GM19239 (cell line): ENCODE results near the gene EEFSEC.

Experiments
- DNase-seq: peaks from one replicate; pipeline ENCODE4 v3.0.0; 2011; ENCODE audit warnings: low spot score; ENCODE audit not compliant: insufficient read length
- FAIRE-seq: peaks from 2 replicates; lab custom pipeline; 2011; peaks lifted over from hg19 to GRCh38; lab: Jason Lieb, UNC

The EEFSEC gene

GRCh38 chr3:128399221-128399915 is 246.1 kb downstream of the EEFSEC start:
- no peak for DNase-seq
- FAIRE-seq: no peak

GRCh38 chr3:128400671-128401070 is 247.4 kb downstream of the EEFSEC start:
- no peak for FAIRE-seq

GRCh38 chr3:128402319-128402718 is 249.0 kb downstream of the EEFSEC start:
- no peak for DNase-seq
- FAIRE-seq: no peak

More at GRCh38 chr3:128400671-128401070, 247.4 kb downstream of the EEFSEC start:
- no peak for DNase-seq

- DNase-seq (no peak), FAIRE-seq (no peak)
Observed at GRCh38 chr3:128402998-128403397, 249.7 kb downstream of the EEFSEC start.

- DNase-seq (no peak), FAIRE-seq (no peak)
Observed at GRCh38 chr3:128404276-128405068, 251.2 kb downstream of the EEFSEC start.

- no peak for FAIRE-seq
Observed at GRCh38 chr3:128405554-128406277, 252.4 kb downstream of the EEFSEC start.

GRCh38 chr3:128407247-128407646 is 254.0 kb downstream of the EEFSEC start:
- no peak for DNase-seq
- no peak for FAIRE-seq

More at GRCh38 chr3:128405554-128406277, 252.4 kb downstream of the EEFSEC start:
- no peak for DNase-seq

GRCh38 chr3:128408012-128408692 is 254.9 kb downstream of the EEFSEC start:
- FAIRE-seq (no peak), DNase-seq (no peak)

- DNase-seq (no peak), FAIRE-seq (no peak)
Observed at GRCh38 chr3:128408693-128409623, 255.7 kb downstream of the EEFSEC start.

- DNase-seq (no peak), FAIRE-seq (no peak)
Observed at GRCh38 chr3:128409624-128410581, 256.6 kb downstream of the EEFSEC start.

GRCh38 chr3:128410669-128411573 is 257.6 kb downstream of the EEFSEC start:
- FAIRE-seq (no peak), DNase-seq (no peak)

- DNase-seq: no peak
- FAIRE-seq: no peak
Observed at GRCh38 chr3:128411574-128412064, 258.3 kb downstream of the EEFSEC start.

- DNase-seq (no peak), FAIRE-seq (no peak)
Observed at GRCh38 chr3:128412180-128413002, 259.1 kb downstream of the EEFSEC start.

- no peak for FAIRE-seq
- DNase-seq: no peak
Observed at GRCh38 chr3:128413003-128413370, 259.7 kb downstream of the EEFSEC start.

- FAIRE-seq (no peak), DNase-seq (no peak)
Observed at GRCh38 chr3:128413413-128414205, 260.3 kb downstream of the EEFSEC start.
